MM.1S (cell line): ENCODE data around the gene NUP210.

Source experiments
- CTCF ChIP-seq: fragments of 300-600 bp; sonication (generic); IDR thresholded peaks from 2 replicates; pipeline ENCODE4 v1.5.1; 2016; ENCODE audit warnings: antibody characterized with exemption, low read length, mixed read lengths
- EZH2 ChIP-seq: fragments of 300-600 bp; sonication (generic); optimal IDR thresholded peaks from 2 replicates; pipeline ENCODE3; 2017; ENCODE audit warnings: low read depth, mild to moderate bottlenecking, antibody characterized with exemption, low read length, mixed read lengths
- EZH2phosphoT487 ChIP-seq: fragments of 300-600 bp; sonication (generic); IDR thresholded peaks from 2 replicates; pipeline ENCODE4 v1.6.1; 2018; ENCODE audit warnings: antibody characterized with exemption, low read length

- TF ChIP-seq CTCF (no peak), EZH2phosphoT487 (no peak), EZH2 (no peak)
Observed at GRCh38 chr3:13376091-13376490, 44.0 kb downstream of the NUP210 start.
